GM13976 (cell line): ENCODE measurements around the gene ABLIM1.

ENCODE experiments used
- DNase-seq: peaks from one replicate; pipeline ENCODE4 v3.0.0; 2012; ENCODE audit warnings: low spot score
- CTCF ChIP-seq: IDR thresholded peaks from 2 replicates; pipeline ENCODE4 v1.5.1; 2012; ENCODE audit warnings: borderline replicate concordance, mild to moderate bottlenecking; ENCODE audit not compliant: insufficient read depth; ENCODE audit errors: extremely low read depth, missing control alignments, control extremely low read depth
- in situ Hi-C: fragments of 300-500 bp; cut with MboI; formaldehyde crosslinking; loops from one replicate; pipeline ENCODE4 v1.12.0; 2022; ENCODE audit warnings: low sequenced_read_pairs, mixed read lengths, inconsistent platforms; ENCODE audit not compliant: unreplicated experiment

The ABLIM1 gene

GRCh38 chr10:114545819-114546218 lies 112.3 kb downstream of the ABLIM1 start:
- no peak for DNase-seq
- in situ Hi-C loops = loop anchor here (10.0 kb wide), 2 partner anchors 71 to 241 kb away; no protein-coding TSS in a partner anchor
- no peak for TF ChIP-seq CTCF

- TF ChIP-seq CTCF = no peak
- in situ Hi-C loops = loop anchor here (10.0 kb wide), 2 partner anchors 70 to 240 kb away; no protein-coding TSS in a partner anchor
- no peak for DNase-seq
Observed at GRCh38 chr10:114545071-114545470, 113.0 kb downstream of the ABLIM1 start.

GRCh38 chr10:114544045-114544659 lies 113.9 kb downstream of the ABLIM1 start:
- peak; percentile 82 for DNase-seq
- in situ Hi-C loops = loop anchor here (10.0 kb wide), 2 partner anchors 69 to 239 kb away; no protein-coding TSS in a partner anchor
- no peak for TF ChIP-seq CTCF

GRCh38 chr10:114543456-114543855 lies 114.6 kb downstream of the ABLIM1 start:
- in situ Hi-C loops = loop anchor here (10.0 kb wide), 2 partner anchors 69 to 239 kb away; no protein-coding TSS in a partner anchor
- TF ChIP-seq CTCF = no peak
- DNase-seq = no peak

GRCh38 chr10:114542373-114542772 lies 115.7 kb downstream of the ABLIM1 start:
- TF ChIP-seq CTCF = no peak

GRCh38 chr10:114541797-114542160 lies 116.3 kb downstream of the ABLIM1 start:
- TF ChIP-seq CTCF = no peak
- in situ Hi-C loops = loop anchor here (10.0 kb wide), 2 partner anchors 67 to 237 kb away; no protein-coding TSS in a partner anchor

More at GRCh38 chr10:114542373-114542772, 115.7 kb downstream of the ABLIM1 start:
- in situ Hi-C loops = loop anchor here (10.0 kb wide), 2 partner anchors 68 to 238 kb away; no protein-coding TSS in a partner anchor
- no peak for DNase-seq

More at GRCh38 chr10:114541797-114542160, 116.3 kb downstream of the ABLIM1 start:
- DNase-seq = no peak
